ENCODE results near the gene WT1. TPM values are rescaled to one million over a fixed set of nuclear protein-coding genes. Genes with fewer than 3 reads are reported as not detected.
"Not testable (repeated sequence)": the region's sequence is repeated elsewhere in the genome, so short reads cannot be mapped to it uniquely, and the experiment has no call there.

Gene WT1
- polyA plus RNA-seq, 3 donors from 2014 or later: not detected

DNA sequence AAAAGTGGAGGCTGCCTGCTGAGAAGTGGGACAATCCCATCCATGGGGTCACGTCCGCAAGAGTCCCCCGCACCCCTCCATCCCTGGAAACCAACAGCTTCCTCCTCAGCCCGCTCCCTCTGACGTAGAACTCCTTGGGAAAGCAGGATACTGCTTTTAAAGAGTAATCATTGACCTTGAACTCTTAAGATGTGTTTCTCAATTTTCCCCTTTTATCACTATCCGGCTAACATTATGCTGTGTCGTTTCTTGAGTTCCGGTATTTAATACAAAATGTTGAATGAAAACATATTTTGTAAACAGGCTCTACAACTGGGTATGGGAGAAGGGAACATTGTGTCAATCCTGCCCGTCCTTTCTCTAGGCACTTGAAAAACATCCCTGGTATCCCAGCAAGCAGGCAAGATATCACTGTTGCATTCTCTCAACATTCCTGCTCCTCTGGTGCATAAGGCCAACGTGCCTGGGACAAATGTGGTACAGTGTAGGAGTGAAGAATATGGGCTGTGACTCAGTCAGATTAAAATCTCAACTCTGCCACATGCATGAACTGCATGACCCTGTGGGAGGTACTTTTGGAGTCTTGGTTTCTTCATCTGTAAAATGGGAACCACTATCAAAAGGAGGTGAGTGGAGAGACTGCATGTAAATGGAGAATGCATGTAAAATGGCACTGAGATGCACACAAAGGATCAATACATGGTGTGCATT, 52.8 kb downstream of the WT1 start:
- no peak overlapping the region for H3K4me3 Mint-ChIP-seq
- H3K27me3 Mint-ChIP-seq (ENCODE audit: low read depth in 3 of 3): peaks cover 0 to 2% (median 2%) of the 10 kb centered on the region in 3 donors
- H3K4me1 Mint-ChIP-seq: no peaks in the 10 kb centered on the region
- H3K9me3 Mint-ChIP-seq: peaks cover 0 to 1% (median 0%) of the 10 kb centered on the region in 6 donors
- no peak for DNase-seq
- H3K27ac Mint-ChIP-seq: no peak overlapping the region
- H3K36me3 Mint-ChIP-seq: no peaks in the 10 kb centered on the region

- peaks cover 0 to 2% (median 0%) of the 10 kb centered on the region in 3 donors for H3K27me3 Mint-ChIP-seq (ENCODE audit: low read depth in 3 of 3)
- H3K4me1 Mint-ChIP-seq: no peaks in the 10 kb centered on the region
Measured at GRCh38 chr11:32381179-32381578, 54.2 kb downstream of the WT1 start.

DNA sequence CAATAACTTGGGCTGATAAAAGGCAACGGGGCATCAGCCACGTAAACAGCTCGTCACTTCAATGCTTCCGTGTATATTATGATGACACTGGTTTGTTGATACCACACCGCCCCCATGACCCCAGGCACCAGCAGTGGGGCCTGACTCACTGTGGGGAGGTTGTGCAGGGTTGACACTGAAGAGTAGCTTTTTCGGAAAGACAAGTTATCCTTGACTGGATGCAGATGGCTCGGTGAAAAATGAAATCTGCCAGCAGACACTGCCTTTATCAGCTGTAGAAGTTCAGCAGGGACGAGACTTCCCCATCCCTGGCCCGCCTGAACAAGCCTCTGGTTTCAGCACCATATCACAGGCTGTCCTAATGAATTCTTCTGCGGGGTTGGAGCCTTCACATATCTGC, 55.6 kb downstream of the WT1 start:
- no peak for DNase-seq
- Mint-ChIP-seq H3K36me3 (no peaks in the 10 kb centered on the region), H3K4me3 (no peak overlapping the region), H3K4me1 (no peaks in the 10 kb centered on the region), H3K27me3 (ENCODE audit: low read depth in 3 of 3) (peaks cover 0 to 3% (median 0%) of the 10 kb centered on the region in 3 donors), H3K9me3 (peaks cover 0 to 1% (median 0%) of the 10 kb centered on the region in 6 donors), H3K27ac (no peak overlapping the region)

More at GRCh38 chr11:32381179-32381578, 54.2 kb downstream of the WT1 start:
- Mint-ChIP-seq H3K9me3 (peaks cover 0 to 1% (median 0%) of the 10 kb centered on the region in 6 donors), H3K36me3 (no peaks in the 10 kb centered on the region), H3K27ac (no peak overlapping the region), H3K4me3 (no peak overlapping the region)
- no peak for DNase-seq

DNA sequence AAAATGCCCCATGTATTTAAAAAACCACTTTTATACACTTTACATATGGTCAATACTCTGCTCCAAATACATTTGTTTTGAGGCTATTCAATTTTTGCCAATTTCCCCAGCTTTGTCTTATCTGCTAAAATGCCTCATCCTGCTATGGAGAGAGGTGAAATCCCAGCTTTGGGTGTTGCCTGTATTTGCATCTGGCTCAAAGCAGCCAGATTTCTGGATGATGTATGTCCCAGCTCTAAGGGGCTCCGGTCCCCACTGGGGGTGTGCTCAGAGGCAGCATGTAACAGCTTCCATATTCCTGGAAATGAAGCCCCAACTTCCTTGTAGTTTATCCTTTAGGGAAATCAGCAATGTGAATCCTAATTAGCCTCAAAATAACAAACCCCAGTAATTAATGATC, 59.5 kb downstream of the WT1 start:
- Mint-ChIP-seq H3K36me3 (no peaks in the 10 kb centered on the region), H3K9me3 (peaks cover 0 to 6% (median 0%) of the 10 kb centered on the region in 6 donors), H3K27ac (no peak overlapping the region), H3K27me3 (ENCODE audit: low read depth in 3 of 3) (peaks cover 0 to 2% (median 2%) of the 10 kb centered on the region in 3 donors), H3K4me3 (no peak overlapping the region), H3K4me1 (no peaks in the 10 kb centered on the region)
- no peak for DNase-seq

- no peak overlapping the region for H3K4me3 Mint-ChIP-seq
- H3K36me3 Mint-ChIP-seq: peaks cover 0 to 3% (median 0%) of the 10 kb centered on the region in 3 donors
- DNase-seq: no peak
- H3K9me3 Mint-ChIP-seq: peaks cover 0 to 6% (median 2%) of the 10 kb centered on the region in 6 donors
- H3K27ac Mint-ChIP-seq: no peak overlapping the region
- no peaks in the 10 kb centered on the region for H3K4me1 Mint-ChIP-seq
- H3K27me3 Mint-ChIP-seq (ENCODE audit: low read depth in 3 of 3): peaks cover 1 to 4% (median 2%) of the 10 kb centered on the region in 3 donors
Measured at GRCh38 chr11:32374261-32374711, 61.1 kb downstream of the WT1 start.

- peaks cover 0 to 17% (median 8%) of the 10 kb centered on the region in 6 donors for H3K9me3 Mint-ChIP-seq
- not testable (repeated sequence) for H3K4me3 Mint-ChIP-seq; H3K4me1 Mint-ChIP-seq; H3K36me3 Mint-ChIP-seq; H3K27me3 Mint-ChIP-seq (ENCODE audit: low read depth in 3 of 3); DNase-seq; H3K27ac Mint-ChIP-seq
Measured at GRCh38 chr11:32369987-32370386, 65.4 kb downstream of the WT1 start.

- no peak overlapping the region for H3K27ac Mint-ChIP-seq
- peaks cover 0 to 10% (median 4%) of the 10 kb centered on the region in 3 donors for H3K27me3 Mint-ChIP-seq (ENCODE audit: low read depth in 3 of 3)
- no peaks in the 10 kb centered on the region for H3K4me1 Mint-ChIP-seq
- no peak for DNase-seq
- H3K4me3 Mint-ChIP-seq: no peak overlapping the region
- H3K36me3 Mint-ChIP-seq: peaks cover 0 to 4% (median 0%) of the 10 kb centered on the region in 3 donors
- peaks cover 0 to 22% (median 8%) of the 10 kb centered on the region in 6 donors for H3K9me3 Mint-ChIP-seq
Measured at GRCh38 chr11:32366666-32367065, 68.7 kb downstream of the WT1 start.

- H3K27me3 Mint-ChIP-seq (ENCODE audit: low read depth in 3 of 3): peaks cover 0 to 17% (median 4%) of the 10 kb centered on the region in 3 donors
- no peak for DNase-seq
- H3K27ac Mint-ChIP-seq: no peak overlapping the region
- H3K4me1 Mint-ChIP-seq: no peaks in the 10 kb centered on the region
- peaks cover 0 to 20% (median 8%) of the 10 kb centered on the region in 6 donors for H3K9me3 Mint-ChIP-seq
- H3K4me3 Mint-ChIP-seq: no peak overlapping the region
- peaks cover 0 to 4% (median 0%) of the 10 kb centered on the region in 3 donors for H3K36me3 Mint-ChIP-seq
Measured at GRCh38 chr11:32365192-32365591, 70.1 kb downstream of the WT1 start.

GRCh38 chr11:32358729-32359128, 76.6 kb downstream of the WT1 start:
- H3K27ac Mint-ChIP-seq: no peak overlapping the region
- peaks cover 0 to 8% (median 1%) of the 10 kb centered on the region in 3 donors for H3K27me3 Mint-ChIP-seq (ENCODE audit: low read depth in 3 of 3)
- H3K4me1 Mint-ChIP-seq: no peaks in the 10 kb centered on the region
- H3K4me3 Mint-ChIP-seq: no peak overlapping the region
- H3K36me3 Mint-ChIP-seq: no peaks in the 10 kb centered on the region
- DNase-seq: no peak
- peaks cover 0 to 6% (median 0%) of the 10 kb centered on the region in 6 donors for H3K9me3 Mint-ChIP-seq

GRCh38 chr11:32353884-32354283, 81.5 kb downstream of the WT1 start:
- no peak for DNase-seq
- no peaks in the 10 kb centered on the region for H3K36me3 Mint-ChIP-seq
- no peak overlapping the region for H3K4me3 Mint-ChIP-seq
- no peak overlapping the region for H3K27ac Mint-ChIP-seq
- H3K4me1 Mint-ChIP-seq: no peaks in the 10 kb centered on the region
- no peaks in the 10 kb centered on the region for H3K27me3 Mint-ChIP-seq (ENCODE audit: low read depth in 3 of 3)
- no peaks in the 10 kb centered on the region for H3K9me3 Mint-ChIP-seq

- H3K9me3 Mint-ChIP-seq: peaks cover 0 to 2% (median 0%) of the 10 kb centered on the region in 6 donors
- no peaks in the 10 kb centered on the region for H3K36me3 Mint-ChIP-seq
- H3K4me1 Mint-ChIP-seq: peaks cover 3 to 5% of the 10 kb centered on the region in 2 donors
- no peak overlapping the region for H3K4me3 Mint-ChIP-seq
- no peak for DNase-seq
- H3K27me3 Mint-ChIP-seq (ENCODE audit: low read depth in 3 of 3): peaks cover 0 to 4% (median 1%) of the 10 kb centered on the region in 3 donors
- no peak overlapping the region for H3K27ac Mint-ChIP-seq
Measured at GRCh38 chr11:32348502-32348901, 86.8 kb downstream of the WT1 start.

- Mint-ChIP-seq H3K27ac (no peak overlapping the region), H3K4me3 (no peak overlapping the region)
Measured at GRCh38 chr11:32344946-32345345, 90.4 kb downstream of the WT1 start.

GRCh38 chr11:32343325-32344008, 91.9 kb downstream of the WT1 start:
- Mint-ChIP-seq H3K36me3 (no peaks in the 10 kb centered on the region), H3K4me3 (no peak overlapping the region), H3K27me3 (ENCODE audit: low read depth in 3 of 3) (peaks cover 0 to 4% (median 4%) of the 10 kb centered on the region in 3 donors), H3K9me3 (peaks cover 0 to under 1% (median 0%) of the 10 kb centered on the region in 6 donors), H3K4me1 (peaks cover 4 to 7% of the 10 kb centered on the region in 2 donors), H3K27ac (no peak overlapping the region)
- DNase-seq: no peak

More at GRCh38 chr11:32344946-32345345, 90.4 kb downstream of the WT1 start:
- DNase-seq: no peak
- peaks cover 0 to 2% (median 0%) of the 10 kb centered on the region in 6 donors for H3K9me3 Mint-ChIP-seq
- H3K27me3 Mint-ChIP-seq (ENCODE audit: low read depth in 3 of 3): peaks cover 0 to 4% (median 1%) of the 10 kb centered on the region in 3 donors
- no peaks in the 10 kb centered on the region for H3K36me3 Mint-ChIP-seq
- H3K4me1 Mint-ChIP-seq: peaks cover 4 to 7% of the 10 kb centered on the region in 2 donors

Measured in immature natural killer cell (primary cell).